ENCODE results near the gene KIF1A. TPM values are rescaled to one million over a fixed set of nuclear protein-coding genes. Genes with fewer than 3 reads are reported as not detected.

KIF1A gene
- total RNA-seq, 1 donor from 2014 or later = 69.2 TPM

DNA sequence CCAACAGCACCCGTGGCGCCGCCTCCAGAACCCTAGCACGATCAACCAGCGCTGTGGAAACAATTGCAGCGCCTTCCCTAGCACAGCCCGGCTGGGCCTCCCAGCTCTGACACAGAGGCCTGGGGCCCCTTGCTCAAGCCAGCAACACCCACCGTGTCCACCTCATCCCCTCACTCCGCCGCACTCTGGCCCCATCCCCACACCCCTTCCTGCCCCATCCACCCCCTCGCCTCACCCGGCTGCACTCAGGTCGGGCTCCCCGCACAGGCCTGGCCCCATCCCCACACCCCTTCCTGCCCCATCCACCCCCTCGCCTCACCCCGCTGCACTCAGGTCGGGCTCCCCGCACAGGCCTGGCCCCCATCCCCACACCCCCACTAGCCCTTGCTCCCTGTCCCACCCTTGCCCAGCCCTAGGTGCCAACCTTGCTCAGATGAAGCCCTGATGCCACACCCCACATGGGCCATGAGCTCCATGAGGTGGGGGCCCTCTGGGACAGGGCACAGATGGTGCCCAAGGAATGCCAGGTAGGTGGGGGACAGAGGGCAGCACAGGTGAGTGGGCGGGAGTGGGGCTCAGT is 28.7 kb downstream of the KIF1A start:
- DNase-seq (ENCODE audit: low read depth) = no peak
- TF ChIP-seq, protein P1, sequence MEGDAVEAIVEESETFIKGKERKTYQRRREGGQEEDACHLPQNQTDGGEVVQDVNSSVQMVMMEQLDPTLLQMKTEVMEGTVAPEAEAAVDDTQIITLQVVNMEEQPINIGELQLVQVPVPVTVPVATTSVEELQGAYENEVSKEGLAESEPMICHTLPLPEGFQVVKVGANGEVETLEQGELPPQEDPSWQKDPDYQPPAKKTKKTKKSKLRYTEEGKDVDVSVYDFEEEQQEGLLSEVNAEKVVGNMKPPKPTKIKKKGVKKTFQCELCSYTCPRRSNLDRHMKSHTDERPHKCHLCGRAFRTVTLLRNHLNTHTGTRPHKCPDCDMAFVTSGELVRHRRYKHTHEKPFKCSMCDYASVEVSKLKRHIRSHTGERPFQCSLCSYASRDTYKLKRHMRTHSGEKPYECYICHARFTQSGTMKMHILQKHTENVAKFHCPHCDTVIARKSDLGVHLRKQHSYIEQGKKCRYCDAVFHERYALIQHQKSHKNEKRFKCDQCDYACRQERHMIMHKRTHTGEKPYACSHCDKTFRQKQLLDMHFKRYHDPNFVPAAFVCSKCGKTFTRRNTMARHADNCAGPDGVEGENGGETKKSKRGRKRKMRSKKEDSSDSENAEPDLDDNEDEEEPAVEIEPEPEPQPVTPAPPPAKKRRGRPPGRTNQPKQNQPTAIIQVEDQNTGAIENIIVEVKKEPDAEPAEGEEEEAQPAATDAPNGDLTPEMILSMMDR (conservative IDR thresholded peaks at IDR 0.05; ENCODE audit: low read depth, low read length) = no peak
- H3K4me3 ChIP-seq (ENCODE audit: low read depth, low read length) = no peak overlapping the region

DNA sequence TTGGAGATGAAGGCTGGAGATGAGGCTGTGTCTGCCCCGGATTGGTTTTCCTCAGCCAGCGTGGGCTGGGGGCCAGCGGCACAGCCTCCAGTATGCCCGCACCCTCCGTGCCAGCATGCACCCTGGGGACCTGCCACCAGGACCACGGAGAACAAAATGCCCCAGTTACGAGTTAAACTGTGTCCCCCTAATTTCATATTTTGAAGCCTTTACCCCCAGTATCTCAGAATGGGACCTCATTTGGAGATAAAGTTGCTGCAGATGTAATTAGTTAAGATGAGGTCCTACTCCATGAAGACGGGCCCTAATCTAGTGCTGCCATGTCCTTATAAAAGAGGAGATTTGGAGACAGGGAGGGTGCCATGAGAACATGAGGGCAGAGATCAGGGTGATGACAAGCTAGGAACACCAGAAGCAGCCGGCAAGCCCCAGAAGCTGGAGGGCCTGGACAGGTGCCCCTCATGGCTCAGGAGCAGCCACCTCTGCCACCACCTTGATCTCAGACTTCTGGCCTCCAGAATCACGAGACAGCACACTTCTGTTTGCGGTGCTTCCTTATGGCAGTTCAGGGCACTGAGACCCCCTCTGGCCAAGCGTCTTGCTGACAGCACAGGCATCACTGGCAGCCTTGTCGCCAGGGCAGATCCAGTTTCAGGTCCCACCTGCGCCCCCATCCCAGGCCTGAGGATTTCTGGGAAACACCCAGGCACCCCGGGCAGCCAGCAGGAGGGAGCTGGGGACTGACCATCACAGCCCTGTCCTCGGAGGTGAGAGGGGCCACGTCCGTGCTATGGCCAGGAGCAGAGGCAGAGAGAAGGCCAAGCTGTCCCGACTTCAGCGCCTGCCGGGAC is 29.4 kb downstream of the KIF1A start:
- no peak overlapping the region for H3K4me3 ChIP-seq (ENCODE audit: low read depth, low read length)
- TF ChIP-seq, protein P1 (conservative IDR thresholded peaks at IDR 0.05; ENCODE audit: low read depth, low read length) = no peak
- DNase-seq (ENCODE audit: low read depth) = no peak

DNA sequence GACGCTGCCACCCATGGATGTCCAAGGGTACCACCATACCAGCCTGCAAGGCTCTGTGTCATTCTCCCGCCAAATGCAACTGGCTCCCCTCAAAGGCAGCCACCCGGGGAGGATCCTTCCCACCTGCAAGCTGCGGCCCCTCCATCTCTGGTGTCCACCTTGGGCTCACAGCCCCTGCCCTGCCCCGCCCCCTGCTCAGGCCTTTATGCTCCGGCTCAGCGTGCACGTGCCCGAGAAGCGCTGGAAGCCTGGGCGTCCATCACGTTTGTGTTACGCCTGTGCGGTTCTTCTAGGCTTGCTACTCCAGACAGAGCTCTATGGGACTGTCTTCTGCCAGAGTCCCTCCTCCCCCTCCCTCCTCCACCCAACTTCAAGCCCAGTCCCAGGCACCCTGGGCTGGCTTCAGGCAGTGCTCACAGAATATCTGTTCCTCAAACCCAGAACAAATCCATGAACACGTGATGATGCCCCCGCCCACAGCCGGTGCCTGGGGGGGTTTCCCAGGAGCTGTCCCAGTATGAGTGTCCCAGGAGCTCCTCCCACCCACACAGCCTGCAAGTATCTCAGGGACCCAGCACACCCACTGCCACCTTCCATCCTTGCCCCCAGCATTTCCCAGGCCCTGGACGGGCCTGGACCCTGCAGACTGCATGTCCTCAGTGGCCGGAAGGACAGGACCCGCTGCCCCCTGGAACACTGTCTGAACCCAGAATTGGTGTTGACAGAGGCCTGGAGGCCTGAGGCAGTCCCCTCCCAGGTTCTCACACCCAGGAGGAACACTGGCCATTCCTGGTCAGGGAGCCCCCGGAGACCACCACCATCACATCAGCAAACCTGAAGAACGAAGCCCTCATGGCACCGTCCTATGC is 30.3 kb downstream of the KIF1A start:
- no peak for DNase-seq (ENCODE audit: low read depth)
- TF ChIP-seq, protein P1 (conservative IDR thresholded peaks at IDR 0.05; ENCODE audit: low read depth, low read length) = no peak
- no peak overlapping the region for H3K4me3 ChIP-seq (ENCODE audit: low read depth, low read length)

DNA sequence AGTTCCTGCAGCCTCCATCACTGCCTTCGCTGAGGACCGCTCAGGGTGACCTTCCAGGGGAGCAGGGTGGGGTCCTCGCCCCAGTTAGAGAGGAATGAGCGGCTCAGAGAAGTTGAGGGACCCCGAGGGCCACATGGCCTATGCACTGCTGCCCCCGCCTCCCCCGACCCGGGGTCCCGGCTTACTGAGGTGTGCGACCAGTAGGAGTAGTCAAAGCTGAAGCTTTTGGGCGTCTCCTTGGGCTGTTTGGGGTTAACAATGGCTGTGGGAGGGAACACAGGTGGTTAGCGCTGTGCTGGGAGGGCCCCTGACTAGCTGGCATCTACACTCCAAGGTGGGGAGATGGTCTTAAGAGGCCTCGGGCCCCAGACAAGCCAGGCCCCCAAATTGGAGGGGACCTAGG is 31.0 kb downstream of the KIF1A start:
- TF ChIP-seq, protein P1 (conservative IDR thresholded peaks at IDR 0.05; ENCODE audit: low read depth, low read length) = no peak

DNA sequence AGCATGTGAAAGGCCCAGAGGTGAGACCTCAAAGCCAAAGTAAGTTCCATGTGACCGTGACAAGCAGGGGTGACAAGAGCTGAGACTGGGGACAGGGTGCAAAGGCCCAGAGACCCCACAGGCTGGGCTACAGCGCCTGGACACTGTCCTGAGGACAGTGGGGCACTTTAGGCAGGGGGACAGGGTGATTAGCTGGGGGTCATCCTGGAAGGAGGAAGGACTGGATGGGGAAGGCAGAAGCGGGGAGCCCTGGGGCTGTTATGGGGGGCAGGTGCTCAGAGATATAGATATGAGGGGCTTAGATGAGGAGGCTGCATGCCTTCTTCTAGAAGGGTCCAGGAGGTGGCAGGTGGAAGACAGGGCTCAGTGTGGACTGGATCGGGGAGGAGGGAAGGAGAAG is 31.5 kb downstream of the KIF1A start:
- TF ChIP-seq, protein P1 (conservative IDR thresholded peaks at IDR 0.05; ENCODE audit: low read depth, low read length) = no peak
- no peak for DNase-seq (ENCODE audit: low read depth)
- no peak overlapping the region for H3K4me3 ChIP-seq (ENCODE audit: low read depth, low read length)

More for the DNA sequence above, 31.0 kb downstream of the KIF1A start:
- DNase-seq (ENCODE audit: low read depth) = no peak
- H3K4me3 ChIP-seq (ENCODE audit: low read depth, low read length) = no peak overlapping the region

DNA sequence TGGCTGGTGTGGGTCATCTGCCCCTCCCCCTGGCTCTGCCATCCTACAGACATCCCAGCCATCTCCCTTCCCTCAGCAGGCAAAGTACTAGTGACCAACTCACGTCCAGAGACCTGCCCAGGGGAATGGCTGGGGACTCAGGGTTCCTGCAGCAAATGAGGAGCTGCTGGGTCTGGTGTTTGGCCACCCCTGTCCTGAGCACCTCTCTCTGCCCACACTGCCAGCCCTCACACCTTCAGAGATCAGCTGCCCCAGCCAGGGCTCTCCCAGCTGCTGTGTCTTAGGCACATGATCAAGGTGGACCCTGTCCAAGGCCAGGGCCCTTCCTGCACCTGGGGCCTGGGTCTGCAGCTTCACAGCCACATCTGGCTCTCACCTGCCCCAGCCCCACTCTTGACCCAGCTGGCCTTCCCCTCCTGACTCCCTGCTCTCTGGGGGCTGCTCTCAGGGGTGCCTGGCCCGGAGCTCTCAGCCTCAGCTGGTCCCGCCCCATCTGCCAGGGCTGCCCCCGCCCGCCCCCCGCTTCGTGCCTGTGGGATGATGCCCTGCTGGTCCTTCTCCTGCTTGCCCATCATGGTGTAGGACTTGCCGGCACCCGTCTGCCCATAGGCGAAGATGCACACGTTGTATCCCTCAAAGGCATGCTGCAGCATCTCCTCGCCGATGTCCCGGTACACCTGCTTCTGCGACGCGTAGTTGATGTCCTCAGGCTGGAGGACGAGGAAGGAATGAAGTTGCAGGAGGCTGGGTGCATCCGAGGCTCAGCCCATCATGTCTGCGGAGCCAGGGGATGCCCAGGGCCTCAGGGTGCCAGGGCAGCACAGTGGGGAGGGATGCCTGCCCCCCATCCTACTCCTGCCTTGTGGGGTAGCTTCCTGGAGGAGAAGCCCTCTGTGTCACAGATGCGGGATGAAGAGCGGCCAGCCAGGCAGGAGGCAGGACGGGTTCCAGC is 32.2 kb downstream of the KIF1A start:
- no peak overlapping the region for H3K4me3 ChIP-seq (ENCODE audit: low read depth, low read length)
- no peak for DNase-seq (ENCODE audit: low read depth)
- TF ChIP-seq, protein P1 (conservative IDR thresholded peaks at IDR 0.05; ENCODE audit: low read depth, low read length) = no peak

Data from epithelial cell of proximal tubule (primary cell).